Neural cell (in vitro differentiated cells): ENCODE data around the gene RPS15. TPM values are rescaled to one million over a fixed set of nuclear protein-coding genes. Genes with fewer than 3 reads are reported as not detected.

Experiments
- H2AFZ ChIP-seq: fragments of 200-600, 300-800 bp; sonication (generic), shearing (Covaris generic); 2 replicates; pipeline ENCODE4 v1.6.0; 2014; ENCODE audit warnings: low read depth, mild to moderate bottlenecking, antibody characterized with exemption, low read length, moderate library complexity
- H3F3A ChIP-seq: fragments of 200-600 bp; shearing (Covaris generic); 2 replicates; pipeline ENCODE4 v1.6.1; 2016; ENCODE audit warnings: mild to moderate bottlenecking, moderate library complexity, mixed read lengths, antibody characterized with exemption, low read length; ENCODE audit not compliant: insufficient read depth, poor library complexity, severe bottlenecking
- H3K27ac ChIP-seq: fragments of 200-600, 300-800 bp; sonication (generic), shearing (Covaris generic); 2 replicates; pipeline ENCODE4 v1.5.1; 2014; ENCODE audit warnings: mild to moderate bottlenecking, low read length, moderate library complexity
- H3K27me3 ChIP-seq: fragments of 300-800, 200-600 bp; sonication (generic), shearing (Covaris generic); 2 replicates; pipeline ENCODE4 v1.6.0; 2014; ENCODE audit warnings: mild to moderate bottlenecking, low read depth, low read length, moderate library complexity; ENCODE audit not compliant: insufficient read depth
- H3K36me3 ChIP-seq: fragments of 300-800, 200-600 bp; sonication (generic), shearing (Covaris generic); 2 replicates; pipeline ENCODE4 v1.5.1; 2014; ENCODE audit warnings: mild to moderate bottlenecking, antibody characterized with exemption, low read length, moderate library complexity; ENCODE audit not compliant: insufficient read depth
- H3K4me2 ChIP-seq: fragments of 300-800, 200-600 bp; sonication (generic), shearing (Covaris generic); 2 replicates; pipeline ENCODE4 v1.6.0; 2014; ENCODE audit warnings: mild to moderate bottlenecking, low read length
- H3K4me3 ChIP-seq: fragments of 300-800, 200-600 bp; sonication (generic), shearing (Covaris generic); 2 replicates; pipeline ENCODE4 v1.5.1; 2014; ENCODE audit warnings: mild to moderate bottlenecking, low read length, moderate library complexity
- H3K79me2 ChIP-seq: fragments of 200-600 bp; shearing (Covaris generic); replicated peaks from 2 replicates; pipeline ENCODE4 v1.6.0; 2014; ENCODE audit warnings: mild to moderate bottlenecking, low read length, moderate library complexity; ENCODE audit not compliant: insufficient read depth
- H3K9ac ChIP-seq: fragments of 300-800, 200-600 bp; sonication (generic), shearing (Covaris generic); 2 replicates; pipeline ENCODE4 v1.6.1; 2016; ENCODE audit warnings: mild to moderate bottlenecking, low read length, mixed read lengths
- H3K9me2 ChIP-seq: fragments of 200-600 bp; shearing (Covaris generic); 2 replicates; pipeline ENCODE4 v1.6.1; 2016; ENCODE audit warnings: mild to moderate bottlenecking, low read length, mixed read lengths; ENCODE audit not compliant: insufficient read depth
- H3K9me3 ChIP-seq: fragments of 200-600, 300-800 bp; sonication (generic), shearing (Covaris generic); 2 replicates; pipeline ENCODE4 v1.6.1; 2016; ENCODE audit warnings: mild to moderate bottlenecking, mixed run types, low read length, moderate library complexity, mixed read lengths
- H4K20me1 ChIP-seq: fragments of 200-600 bp; shearing (Covaris generic); 2 replicates; pipeline ENCODE4 v1.6.1; 2016; ENCODE audit warnings: mild to moderate bottlenecking, mixed run types; ENCODE audit not compliant: insufficient read depth
- EP300 ChIP-seq: fragments of 450-650 bp; conservative IDR thresholded peaks from 2 replicates; pipeline ENCODE4 v1.6.1; 2014; ENCODE audit warnings: antibody characterized with exemption, mild to moderate bottlenecking, moderate library complexity; ENCODE audit not compliant: poor library complexity, severe bottlenecking
- EZH2 ChIP-seq: fragments of 200-600, 300-800 bp; shearing (Covaris generic), sonication (generic); IDR thresholded peaks from 2 replicates; pipeline ENCODE4 v1.6.1; 2014; ENCODE audit warnings: antibody characterized with exemption, low read length, borderline replicate concordance, mild to moderate bottlenecking; ENCODE audit not compliant: insufficient read depth, poor library complexity, severe bottlenecking
- MXI1 ChIP-seq: fragments of 450-650 bp; conservative IDR thresholded peaks from 2 replicates; pipeline ENCODE4 v1.6.1; 2014; ENCODE audit warnings: antibody characterized with exemption, mild to moderate bottlenecking; ENCODE audit not compliant: poor library complexity, severe bottlenecking
- POLR2AphosphoS5 ChIP-seq: IDR thresholded peaks from 2 replicates; pipeline ENCODE4 v1.6.1; 2012
- RAD21 ChIP-seq: fragments of 450-650 bp; conservative IDR thresholded peaks from 2 replicates; pipeline ENCODE4 v1.6.1; 2014; ENCODE audit warnings: antibody characterized with exemption, mild to moderate bottlenecking, moderate library complexity
- SMC3 ChIP-seq: fragments of 450-650 bp; conservative IDR thresholded peaks from 2 replicates; pipeline ENCODE4 v1.6.1; 2014; ENCODE audit warnings: antibody characterized with exemption, mild to moderate bottlenecking, moderate library complexity; ENCODE audit not compliant: poor library complexity
- TAF1 ChIP-seq: IDR thresholded peaks from 2 replicates; pipeline ENCODE4 v1.6.1; 2012; ENCODE audit warnings: low read depth
- polyA plus RNA-seq: library from polyadenylated mRNA; depleted of rRNA; stranded (reverse); fragments of >200 nt; gene quantifications from 2 replicates; pipeline ENCODE4 v1.2.3, GENCODE V29; 2014
- TF ChIP-seq, protein P1 (sequence below): IDR thresholded peaks from 2 replicates; pipeline ENCODE4 v1.6.1; 2012; ENCODE audit warnings: borderline replicate concordance
- TF ChIP-seq, protein P2 (sequence below): fragments of 450-650 bp; IDR thresholded peaks from 2 replicates; pipeline ENCODE4 v1.5.1; 2014; ENCODE audit warnings: antibody characterized with exemption, mild to moderate bottlenecking, moderate library complexity; ENCODE audit not compliant: poor library complexity, severe bottlenecking

The RPS15 gene
- polyA plus RNA-seq, 1 donor from 2014 or later, result 591 TPM

DNA sequence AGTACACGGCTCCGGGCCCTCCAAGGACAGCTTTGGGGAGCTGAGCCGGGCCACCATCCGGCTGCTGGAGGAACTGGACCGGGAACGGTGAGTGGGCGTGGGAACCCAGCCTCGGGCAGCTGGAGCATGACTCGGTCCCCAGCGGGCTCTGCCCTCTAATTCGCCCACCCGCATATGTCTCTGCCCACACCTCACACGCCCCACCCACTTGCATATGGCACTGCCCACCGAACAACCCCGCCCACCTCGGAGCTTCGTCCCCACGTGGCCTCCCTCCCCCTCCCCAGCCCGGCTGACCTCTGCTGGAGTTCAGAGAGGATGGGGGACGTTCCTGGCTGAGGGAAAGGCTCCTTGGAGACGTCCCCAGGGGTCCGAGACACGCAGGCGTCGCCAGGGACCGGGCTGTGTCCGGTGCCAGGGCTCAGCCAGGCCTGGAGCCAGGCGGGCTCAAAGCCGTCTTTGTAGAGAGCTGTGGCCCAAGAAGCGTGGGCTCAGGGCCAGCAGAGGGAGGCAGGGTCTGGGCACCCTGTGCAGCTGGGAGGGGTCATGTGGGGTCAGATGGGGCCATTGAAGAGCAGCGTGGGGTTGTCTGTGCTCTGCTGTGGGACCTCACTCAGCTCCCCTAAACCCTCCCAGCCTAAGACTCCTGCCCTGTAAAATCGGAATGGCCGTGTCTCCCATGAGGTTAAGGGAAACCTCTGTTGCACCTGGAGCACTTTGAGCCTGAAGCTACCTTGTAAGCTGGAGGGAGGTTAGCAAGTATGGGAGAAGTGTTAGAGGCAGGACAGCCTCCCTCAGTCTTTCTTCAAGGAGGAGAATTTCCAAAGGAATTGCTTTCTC lies 15.5 kb downstream of the RPS15 start:
- Histone ChIP-seq H3K4me3 (peak overlapping the region; percentile 77), H3K27ac (no peak overlapping the region), H3K79me2 (peaks cover 74% of the 10 kb centered on the region), H3K9me2 (no peaks in the 10 kb centered on the region), H4K20me1 (peaks cover 30% of the 10 kb centered on the region), H3K9me3 (no peaks in the 10 kb centered on the region), H3K36me3 (peaks cover 4% of the 10 kb centered on the region), H3K4me2 (no peak overlapping the region), H3K9ac (peak overlapping the region; percentile 99), H3K27me3 (no peaks in the 10 kb centered on the region), H3F3A (no peaks in the 10 kb centered on the region), H2AFZ (no peak overlapping the region)
- TF ChIP-seq POLR2AphosphoS5, result no peak
- no peak for TF ChIP-seq RAD21
- TF ChIP-seq, protein P1, sequence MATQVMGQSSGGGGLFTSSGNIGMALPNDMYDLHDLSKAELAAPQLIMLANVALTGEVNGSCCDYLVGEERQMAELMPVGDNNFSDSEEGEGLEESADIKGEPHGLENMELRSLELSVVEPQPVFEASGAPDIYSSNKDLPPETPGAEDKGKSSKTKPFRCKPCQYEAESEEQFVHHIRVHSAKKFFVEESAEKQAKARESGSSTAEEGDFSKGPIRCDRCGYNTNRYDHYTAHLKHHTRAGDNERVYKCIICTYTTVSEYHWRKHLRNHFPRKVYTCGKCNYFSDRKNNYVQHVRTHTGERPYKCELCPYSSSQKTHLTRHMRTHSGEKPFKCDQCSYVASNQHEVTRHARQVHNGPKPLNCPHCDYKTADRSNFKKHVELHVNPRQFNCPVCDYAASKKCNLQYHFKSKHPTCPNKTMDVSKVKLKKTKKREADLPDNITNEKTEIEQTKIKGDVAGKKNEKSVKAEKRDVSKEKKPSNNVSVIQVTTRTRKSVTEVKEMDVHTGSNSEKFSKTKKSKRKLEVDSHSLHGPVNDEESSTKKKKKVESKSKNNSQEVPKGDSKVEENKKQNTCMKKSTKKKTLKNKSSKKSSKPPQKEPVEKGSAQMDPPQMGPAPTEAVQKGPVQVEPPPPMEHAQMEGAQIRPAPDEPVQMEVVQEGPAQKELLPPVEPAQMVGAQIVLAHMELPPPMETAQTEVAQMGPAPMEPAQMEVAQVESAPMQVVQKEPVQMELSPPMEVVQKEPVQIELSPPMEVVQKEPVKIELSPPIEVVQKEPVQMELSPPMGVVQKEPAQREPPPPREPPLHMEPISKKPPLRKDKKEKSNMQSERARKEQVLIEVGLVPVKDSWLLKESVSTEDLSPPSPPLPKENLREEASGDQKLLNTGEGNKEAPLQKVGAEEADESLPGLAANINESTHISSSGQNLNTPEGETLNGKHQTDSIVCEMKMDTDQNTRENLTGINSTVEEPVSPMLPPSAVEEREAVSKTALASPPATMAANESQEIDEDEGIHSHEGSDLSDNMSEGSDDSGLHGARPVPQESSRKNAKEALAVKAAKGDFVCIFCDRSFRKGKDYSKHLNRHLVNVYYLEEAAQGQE, result no peak
- TF ChIP-seq, protein P2, sequence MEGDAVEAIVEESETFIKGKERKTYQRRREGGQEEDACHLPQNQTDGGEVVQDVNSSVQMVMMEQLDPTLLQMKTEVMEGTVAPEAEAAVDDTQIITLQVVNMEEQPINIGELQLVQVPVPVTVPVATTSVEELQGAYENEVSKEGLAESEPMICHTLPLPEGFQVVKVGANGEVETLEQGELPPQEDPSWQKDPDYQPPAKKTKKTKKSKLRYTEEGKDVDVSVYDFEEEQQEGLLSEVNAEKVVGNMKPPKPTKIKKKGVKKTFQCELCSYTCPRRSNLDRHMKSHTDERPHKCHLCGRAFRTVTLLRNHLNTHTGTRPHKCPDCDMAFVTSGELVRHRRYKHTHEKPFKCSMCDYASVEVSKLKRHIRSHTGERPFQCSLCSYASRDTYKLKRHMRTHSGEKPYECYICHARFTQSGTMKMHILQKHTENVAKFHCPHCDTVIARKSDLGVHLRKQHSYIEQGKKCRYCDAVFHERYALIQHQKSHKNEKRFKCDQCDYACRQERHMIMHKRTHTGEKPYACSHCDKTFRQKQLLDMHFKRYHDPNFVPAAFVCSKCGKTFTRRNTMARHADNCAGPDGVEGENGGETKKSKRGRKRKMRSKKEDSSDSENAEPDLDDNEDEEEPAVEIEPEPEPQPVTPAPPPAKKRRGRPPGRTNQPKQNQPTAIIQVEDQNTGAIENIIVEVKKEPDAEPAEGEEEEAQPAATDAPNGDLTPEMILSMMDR, result no peak
- no peak for TF ChIP-seq EP300
- no peak for TF ChIP-seq SMC3
- no peak for TF ChIP-seq EZH2

DNA sequence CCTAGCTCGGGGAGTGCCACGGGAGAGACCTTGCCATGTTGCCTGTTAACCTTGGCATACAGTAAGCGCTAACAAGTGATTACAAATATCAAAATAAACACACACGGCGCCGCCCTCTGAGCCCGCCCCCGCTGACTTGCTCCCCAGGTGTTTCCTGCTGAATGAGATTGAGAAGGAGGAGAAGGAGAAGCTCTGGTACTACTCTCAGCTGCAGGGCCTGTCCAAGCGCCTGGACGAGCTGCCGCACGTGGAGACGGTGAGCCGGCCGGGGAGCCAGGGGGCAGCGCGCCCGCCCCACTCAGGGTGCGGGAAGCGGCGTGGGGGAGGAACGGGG lies 16.8 kb downstream of the RPS15 start:
- Histone ChIP-seq H3K4me2 (no peak overlapping the region), H3K27me3 (no peaks in the 10 kb centered on the region), H2AFZ (no peak overlapping the region), H3K36me3 (peaks cover 13% of the 10 kb centered on the region), H3K79me2 (peaks cover 64% of the 10 kb centered on the region), H3K9ac (no peak overlapping the region), H3K27ac (no peak overlapping the region), H3K4me3 (no peak overlapping the region), H4K20me1 (peaks cover 42% of the 10 kb centered on the region), H3K9me2 (no peaks in the 10 kb centered on the region), H3F3A (no peaks in the 10 kb centered on the region), H3K9me3 (no peaks in the 10 kb centered on the region)
- TF ChIP-seq MXI1, result no peak
- TF ChIP-seq, protein P2, result no peak
- no peak for TF ChIP-seq TAF1
- no peak for TF ChIP-seq EZH2
- TF ChIP-seq, protein P1, result no peak
- TF ChIP-seq POLR2AphosphoS5, result no peak
- no peak for TF ChIP-seq EP300
- no peak for TF ChIP-seq RAD21
- TF ChIP-seq SMC3, result no peak
